Putamen (tissue), 1 donor: Measurements from ENCODE around the gene ACTR3.
A peak's percentile ranks its signal among the peaks of the same experiment; 100 is the strongest.

Experiments
- DNase-seq: peaks from one replicate; pipeline ENCODE4 v3.0.0-alpha.2; 2016; ENCODE audit warnings: low spot score

The ACTR3 gene

GRCh38 chr2:113966171-113966570, 76.3 kb downstream of the ACTR3 start:
- DNase-seq = no peak

- DNase-seq = no peak
These were observed 76.9 kb downstream of the ACTR3 start for GRCh38 chr2:113966832-113967231.

DNA sequence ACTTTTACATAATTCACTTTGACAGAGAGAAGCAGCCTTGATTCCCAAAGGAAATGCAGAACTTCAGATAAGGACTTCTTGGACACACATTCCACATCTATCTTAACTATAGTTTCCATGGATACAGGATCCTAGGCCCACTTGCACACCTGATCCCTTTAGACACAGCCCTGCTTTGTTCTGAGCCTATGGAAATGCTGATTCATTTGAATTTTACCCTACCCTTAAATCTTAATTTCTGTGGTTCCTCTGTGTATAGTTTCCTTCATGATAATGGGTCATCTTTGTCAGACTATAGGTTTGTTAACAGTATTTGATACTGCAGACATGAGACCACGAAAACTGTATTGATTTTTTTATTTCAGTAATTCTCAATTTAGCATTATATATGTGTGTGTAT, 77.4 kb downstream of the ACTR3 start:
- DNase-seq = no peak

GRCh38 chr2:113972766-113973165, 82.9 kb downstream of the ACTR3 start:
- DNase-seq = no peak

- no peak for DNase-seq
These were observed 83.9 kb downstream of the ACTR3 start for GRCh38 chr2:113973810-113974209.

DNA sequence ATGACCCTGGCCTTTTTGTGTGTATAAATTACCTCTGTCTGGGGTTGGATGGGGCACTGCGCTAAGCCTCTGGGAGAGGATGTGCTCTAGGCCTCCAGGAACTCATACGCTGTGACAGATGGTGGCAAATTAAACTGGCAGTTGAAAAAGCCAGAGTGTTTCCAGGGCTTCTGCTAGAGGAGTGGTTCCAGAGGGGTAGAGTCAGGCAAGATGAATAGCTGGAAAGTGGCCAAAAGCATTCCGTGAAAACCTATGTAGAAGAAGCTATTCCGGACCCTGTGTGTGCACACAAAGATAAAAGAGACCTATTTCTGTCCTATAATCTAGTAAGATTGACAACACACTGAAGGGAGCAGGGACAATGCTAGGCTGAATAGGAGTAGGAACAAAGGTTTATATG, 84.8 kb downstream of the ACTR3 start:
- DNase-seq = no peak

- DNase-seq = no peak
These were observed 86.5 kb downstream of the ACTR3 start for GRCh38 chr2:113976277-113976928.

- DNase-seq = no peak
These were observed 87.3 kb downstream of the ACTR3 start for GRCh38 chr2:113977060-113977659.

DNA sequence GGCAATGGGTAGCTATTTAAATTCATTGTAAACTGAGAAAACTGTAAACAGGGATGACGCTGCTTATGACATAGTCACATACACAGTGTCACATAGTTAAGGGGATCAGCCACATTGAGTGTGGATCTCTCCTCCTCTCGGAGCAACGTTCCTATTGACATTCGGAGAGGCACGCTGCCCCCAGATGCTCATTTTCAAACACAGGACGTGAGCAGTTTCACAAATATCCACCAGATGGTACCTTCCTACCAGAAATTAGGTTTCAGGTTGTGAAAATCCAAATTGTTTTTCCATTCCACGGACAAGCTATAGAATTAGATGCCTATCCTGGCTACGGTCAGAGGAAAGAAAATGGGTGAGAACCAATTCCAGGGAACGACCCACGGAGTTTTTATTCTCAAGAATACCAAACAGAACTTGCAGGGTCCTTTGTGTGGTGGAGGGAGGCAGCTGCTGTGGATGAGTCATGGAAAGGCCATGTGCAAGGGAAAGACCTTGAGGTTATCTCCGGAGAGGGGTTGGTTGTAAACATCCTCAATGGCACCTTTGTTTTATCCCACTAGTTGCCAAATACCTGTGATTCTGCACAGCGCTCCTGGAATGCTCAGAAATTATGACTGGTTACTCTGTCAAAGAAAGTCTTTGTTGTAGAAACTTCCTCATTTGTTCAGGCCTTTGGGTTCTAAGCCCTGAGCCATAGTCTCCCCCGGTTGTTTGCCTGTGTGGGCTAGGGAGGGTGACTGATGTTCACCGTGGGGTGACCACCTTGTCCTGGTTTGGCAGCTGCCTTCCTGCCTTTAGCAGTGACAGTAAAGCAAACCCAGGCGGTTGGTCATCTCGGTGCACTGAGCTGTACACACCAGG, 88.0 kb downstream of the ACTR3 start:
- DNase-seq = peak; percentile 14

DNA sequence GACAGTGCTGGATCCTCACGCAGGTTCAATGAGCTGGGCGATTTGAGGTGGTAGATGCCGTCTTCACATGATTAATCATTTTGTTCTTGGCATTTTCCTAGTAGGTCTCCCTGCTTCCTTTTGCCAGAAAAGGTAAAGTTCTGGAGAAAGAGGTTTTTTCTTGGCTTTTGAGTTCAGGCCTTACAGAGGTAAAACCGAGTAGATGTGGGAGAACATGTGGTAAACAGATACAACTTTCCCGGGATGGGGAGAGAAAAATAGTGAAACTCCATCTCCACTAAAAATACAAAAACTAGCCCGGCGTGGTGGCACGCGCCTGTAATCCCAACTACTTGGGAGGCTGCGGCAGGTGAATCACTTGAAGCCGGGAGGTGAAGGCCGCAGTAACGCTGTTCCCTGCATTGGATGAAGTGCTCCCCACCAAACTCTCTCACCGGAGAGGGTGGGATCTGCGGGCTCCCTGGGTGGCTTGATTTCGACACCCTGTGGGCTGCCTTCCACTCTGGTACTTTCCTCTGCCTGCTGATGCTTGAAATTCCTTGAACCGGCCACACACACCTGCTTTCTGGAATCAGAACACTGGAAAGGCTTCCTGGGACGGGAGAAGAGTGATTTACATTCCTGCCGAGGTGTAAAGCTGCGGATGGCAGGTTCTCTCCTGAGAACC, 88.8 kb downstream of the ACTR3 start:
- no peak for DNase-seq

DNA sequence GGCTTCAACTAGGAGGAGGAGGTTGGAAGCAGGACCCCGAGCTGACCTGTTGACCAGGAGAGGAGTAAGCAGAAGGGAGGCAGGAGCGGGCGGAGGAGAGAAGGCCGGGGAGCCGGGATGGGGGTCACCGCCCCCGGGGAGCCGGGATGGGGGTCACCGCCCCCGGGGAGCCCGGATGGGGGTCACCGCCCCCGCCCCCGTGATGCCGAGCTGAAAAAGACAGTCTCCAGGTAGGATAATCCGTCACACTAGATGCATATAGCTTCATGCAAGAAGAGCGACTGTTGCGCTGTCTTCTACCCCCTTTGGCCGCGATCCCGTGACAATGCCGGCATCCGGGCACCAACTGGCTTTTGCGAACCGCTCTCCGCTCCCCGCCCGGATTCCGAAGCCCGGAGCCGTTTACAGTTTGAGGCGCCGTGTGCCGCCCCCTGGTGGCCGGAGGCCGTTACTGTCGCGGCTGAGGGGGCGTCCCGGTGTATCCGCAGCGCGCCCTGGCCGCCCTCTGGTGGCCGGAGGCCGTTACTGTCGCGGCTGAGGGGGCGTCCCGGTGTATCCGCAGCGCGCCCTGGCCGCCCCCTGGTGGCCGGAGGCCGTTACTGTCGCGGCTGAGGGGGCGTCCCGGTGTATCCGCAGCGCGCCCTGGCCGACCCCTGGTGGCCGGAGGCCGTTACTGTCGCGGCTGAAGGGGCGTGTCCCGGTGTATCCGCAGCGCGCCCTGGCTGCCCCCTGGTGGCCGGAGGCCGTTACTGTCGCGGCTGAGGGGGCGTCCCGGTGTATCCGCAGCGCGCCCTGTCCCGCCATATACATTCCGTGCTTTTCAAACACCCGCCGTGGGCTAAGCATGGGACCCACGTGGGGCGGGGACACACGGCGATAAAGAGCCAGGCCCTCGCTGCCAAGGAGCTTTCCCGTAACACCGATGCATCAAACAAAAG, 89.6 kb downstream of the ACTR3 start:
- no peak for DNase-seq

DNA sequence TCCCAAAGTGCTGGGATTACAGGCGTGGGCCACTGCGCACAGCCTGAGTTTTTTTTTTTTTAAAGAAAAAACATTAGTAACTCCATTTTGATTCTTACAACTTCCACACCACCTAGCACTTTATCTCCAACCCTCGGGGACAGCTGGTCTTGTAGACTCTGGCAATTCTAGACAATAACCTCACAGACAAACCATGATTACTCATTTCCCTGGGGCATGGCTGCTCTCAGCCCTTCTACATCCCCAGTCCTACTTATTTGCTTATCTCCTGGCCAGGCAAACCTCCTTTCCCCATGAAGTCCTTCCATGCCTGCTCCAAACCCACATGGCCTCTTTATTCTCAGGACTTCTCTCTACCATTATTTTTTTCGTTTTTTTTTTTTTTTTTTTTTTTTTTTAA, 91.1 kb downstream of the ACTR3 start:
- no peak for DNase-seq

- DNase-seq = no peak
These were observed 91.7 kb downstream of the ACTR3 start for GRCh38 chr2:113981404-113982134.

- DNase-seq = no peak
These were observed 95.9 kb downstream of the ACTR3 start for GRCh38 chr2:113985554-113986397.

DNA sequence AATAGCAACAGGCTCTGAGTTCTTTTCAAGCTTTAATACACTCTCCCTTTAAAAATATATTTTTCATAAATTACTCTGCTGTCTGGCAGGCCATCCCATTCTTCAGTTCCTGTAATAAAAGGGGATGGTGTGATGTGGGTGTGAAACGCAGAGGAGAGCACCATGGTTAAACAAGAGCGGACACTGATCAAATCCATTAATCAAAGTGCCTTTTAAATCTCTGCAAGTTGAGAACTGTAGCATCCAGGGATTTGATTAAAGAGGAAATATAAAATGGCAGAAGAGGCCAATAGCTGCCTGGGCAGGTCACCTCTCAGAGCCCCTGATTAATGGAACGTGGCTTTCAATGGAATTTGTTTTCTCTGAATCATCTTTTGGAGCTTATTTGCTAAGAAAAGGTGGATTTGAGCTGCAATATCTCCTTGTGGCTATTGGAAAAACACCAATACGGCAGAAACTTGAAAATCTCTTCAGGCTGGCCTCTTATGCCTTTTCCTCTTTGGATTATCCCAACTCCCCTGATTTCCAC, 96.9 kb downstream of the ACTR3 start:
- no peak for DNase-seq

DNA sequence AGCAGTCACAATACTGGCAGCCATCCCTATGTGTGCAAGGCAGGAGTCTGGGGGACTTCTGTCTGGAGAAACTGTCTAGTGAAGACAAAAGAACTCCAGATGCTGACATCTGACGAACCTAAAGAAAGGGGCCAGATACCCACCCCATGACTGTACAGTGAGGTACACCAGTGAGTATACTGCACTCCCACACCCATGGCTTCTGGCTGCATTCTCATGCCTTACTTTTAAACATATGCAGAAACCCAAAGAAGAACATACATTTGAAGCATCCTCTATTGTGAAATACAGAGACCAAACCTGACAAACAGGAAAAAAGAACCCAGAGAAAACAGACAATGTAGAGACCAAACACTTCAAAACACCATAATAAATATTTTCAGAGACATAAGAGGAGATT, 102.2 kb downstream of the ACTR3 start:
- no peak for DNase-seq

- DNase-seq = no peak
These were observed 107.0 kb downstream of the ACTR3 start for GRCh38 chr2:113996671-113997594.

- no peak for DNase-seq
These were observed 111.3 kb downstream of the ACTR3 start for GRCh38 chr2:114001152-114001551.
